ENCODE data around the gene L3MBTL2.

L3MBTL2 gene

DNA sequence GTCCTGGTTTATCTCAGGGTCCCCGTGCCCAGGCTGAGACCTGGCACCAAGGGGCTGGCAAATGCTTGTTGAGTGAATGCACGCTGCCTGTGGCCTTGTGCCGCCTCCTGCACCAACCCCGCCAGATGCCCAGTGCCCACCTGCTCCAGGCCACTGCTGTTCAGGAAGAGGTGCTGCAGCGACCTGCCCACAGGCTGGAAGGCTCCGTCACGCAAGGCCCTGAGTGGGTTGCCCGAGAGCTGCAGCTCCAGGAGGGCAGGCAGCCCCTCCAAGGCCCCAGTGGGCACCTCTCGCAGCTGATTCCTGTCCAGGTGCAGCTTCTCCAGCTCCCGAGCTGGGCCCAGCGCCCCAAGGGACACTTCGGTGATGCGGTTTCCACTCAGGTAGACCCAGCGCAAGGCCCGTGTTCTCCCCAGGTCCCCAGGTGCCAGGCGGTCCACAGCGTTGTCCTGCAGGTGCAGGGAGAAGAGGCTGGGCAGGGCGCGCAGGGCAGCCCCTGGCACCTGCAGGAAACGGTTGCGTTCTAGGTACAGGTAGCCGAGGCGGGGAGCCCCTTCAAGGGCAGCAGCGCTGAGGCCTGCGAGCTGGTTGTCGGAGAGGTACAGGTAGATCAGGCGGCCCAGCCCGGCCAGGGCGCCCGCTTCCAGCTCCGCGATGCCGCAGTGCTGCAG, 32.1 kb downstream of the L3MBTL2 start:
- H3K27ac ChIP-seq: peak overlapping the region; percentile 53
- TF ChIP-seq ZFX (IDR thresholded peaks at IDR 0.05; ENCODE audit: borderline replicate concordance): no peak
- TF ChIP-seq, protein P1, sequence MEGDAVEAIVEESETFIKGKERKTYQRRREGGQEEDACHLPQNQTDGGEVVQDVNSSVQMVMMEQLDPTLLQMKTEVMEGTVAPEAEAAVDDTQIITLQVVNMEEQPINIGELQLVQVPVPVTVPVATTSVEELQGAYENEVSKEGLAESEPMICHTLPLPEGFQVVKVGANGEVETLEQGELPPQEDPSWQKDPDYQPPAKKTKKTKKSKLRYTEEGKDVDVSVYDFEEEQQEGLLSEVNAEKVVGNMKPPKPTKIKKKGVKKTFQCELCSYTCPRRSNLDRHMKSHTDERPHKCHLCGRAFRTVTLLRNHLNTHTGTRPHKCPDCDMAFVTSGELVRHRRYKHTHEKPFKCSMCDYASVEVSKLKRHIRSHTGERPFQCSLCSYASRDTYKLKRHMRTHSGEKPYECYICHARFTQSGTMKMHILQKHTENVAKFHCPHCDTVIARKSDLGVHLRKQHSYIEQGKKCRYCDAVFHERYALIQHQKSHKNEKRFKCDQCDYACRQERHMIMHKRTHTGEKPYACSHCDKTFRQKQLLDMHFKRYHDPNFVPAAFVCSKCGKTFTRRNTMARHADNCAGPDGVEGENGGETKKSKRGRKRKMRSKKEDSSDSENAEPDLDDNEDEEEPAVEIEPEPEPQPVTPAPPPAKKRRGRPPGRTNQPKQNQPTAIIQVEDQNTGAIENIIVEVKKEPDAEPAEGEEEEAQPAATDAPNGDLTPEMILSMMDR (IDR thresholded peaks at IDR 0.05): no peak

DNA sequence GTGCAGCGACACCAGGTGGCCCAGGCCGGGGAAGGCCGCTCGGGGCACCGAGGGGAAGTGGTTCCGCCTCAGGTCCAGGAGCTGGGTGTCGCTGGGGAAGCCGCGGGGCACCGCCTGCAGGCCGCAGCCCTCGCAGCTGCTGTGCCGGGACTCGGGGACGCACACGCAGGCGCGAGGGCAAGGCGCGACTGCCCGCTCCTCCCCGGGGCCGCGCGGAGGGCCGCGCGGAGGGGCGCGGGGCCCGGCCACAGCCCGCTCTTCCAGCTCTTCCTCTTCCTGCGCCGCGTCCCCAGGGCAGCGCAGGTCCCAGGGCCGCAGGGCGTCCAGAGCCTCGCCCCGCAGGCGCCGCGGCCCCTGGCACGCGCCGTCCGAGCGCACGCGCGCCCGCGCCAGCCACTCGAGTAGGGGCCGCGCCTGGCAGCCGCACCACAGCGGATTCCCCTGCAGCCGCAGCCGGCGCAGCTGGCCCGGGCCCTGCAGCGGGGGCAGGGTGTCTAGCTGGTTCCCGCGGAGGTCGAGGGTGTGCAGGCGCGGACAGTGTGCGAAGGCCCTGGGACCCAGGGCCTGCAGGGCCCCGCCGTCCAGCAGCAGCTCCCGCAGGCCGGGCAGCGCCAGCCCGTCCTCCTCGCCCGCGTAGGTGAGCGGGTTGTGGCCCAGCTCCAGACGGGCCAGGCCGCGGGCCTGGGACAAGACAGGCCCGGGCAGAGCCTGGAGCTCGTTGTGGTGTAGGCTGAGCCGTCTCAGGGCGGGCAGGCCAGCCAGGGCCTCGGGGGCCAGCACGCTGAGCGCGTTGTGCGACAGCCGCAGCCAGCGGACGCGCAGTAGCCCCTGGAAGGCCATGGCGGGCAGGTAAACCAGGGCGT, 32.8 kb downstream of the L3MBTL2 start:
- TF ChIP-seq, protein P1 (IDR thresholded peaks at IDR 0.05): peak; percentile 91
- no peak for TF ChIP-seq ZFX (IDR thresholded peaks at IDR 0.05; ENCODE audit: borderline replicate concordance)

DNA sequence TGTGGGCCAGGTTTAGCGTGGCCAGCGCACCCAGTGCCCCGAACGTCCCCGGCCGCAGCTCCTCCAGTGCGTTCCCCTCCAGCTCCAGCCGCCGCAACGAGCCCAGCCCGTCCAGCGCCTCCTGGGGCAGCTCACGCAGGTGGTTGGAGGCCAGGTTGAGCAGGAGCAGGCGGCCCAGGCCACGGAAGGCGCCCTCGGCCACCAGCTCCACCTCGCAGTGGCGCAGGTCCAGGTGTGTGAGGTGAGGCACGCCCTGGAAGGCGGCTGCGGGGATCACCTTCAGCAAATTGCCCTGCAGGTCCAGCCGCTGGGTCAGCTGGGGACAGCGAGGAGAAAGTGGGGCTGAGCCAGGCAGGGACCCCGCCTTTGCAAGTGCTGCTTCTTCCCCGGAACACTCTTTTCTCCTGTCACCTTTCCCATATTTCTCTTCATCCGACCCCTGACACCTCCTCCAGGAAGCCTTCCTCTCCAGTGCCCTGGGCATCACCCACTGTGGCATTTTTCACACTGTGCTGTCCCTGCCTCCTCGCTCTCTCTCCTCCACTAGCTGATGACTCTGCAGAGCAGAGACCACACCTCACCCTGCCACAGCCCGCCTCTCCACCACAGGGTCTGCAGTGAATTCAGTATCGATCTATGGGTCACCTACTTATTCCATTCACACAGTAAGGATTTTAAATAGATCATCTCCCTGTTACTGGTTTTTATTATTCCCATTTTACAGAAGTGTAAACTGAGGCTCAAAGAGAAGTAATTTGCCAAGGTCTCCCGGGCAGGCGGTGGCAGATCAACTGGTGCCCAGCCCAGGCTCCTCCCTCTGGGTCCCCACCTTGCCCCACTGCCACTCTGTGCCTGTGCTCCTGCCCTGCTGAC, 33.7 kb downstream of the L3MBTL2 start:
- no peak for TF ChIP-seq ZFX (IDR thresholded peaks at IDR 0.05; ENCODE audit: borderline replicate concordance)
- TF ChIP-seq, protein P1 (IDR thresholded peaks at IDR 0.05): no peak
- peak overlapping the region; percentile 53; the same call in 1 of the 2 replicates for H3K27ac ChIP-seq

More for the DNA sequence above, 32.8 kb downstream of the L3MBTL2 start:
- H3K27ac ChIP-seq: peak overlapping the region; percentile 53

DNA sequence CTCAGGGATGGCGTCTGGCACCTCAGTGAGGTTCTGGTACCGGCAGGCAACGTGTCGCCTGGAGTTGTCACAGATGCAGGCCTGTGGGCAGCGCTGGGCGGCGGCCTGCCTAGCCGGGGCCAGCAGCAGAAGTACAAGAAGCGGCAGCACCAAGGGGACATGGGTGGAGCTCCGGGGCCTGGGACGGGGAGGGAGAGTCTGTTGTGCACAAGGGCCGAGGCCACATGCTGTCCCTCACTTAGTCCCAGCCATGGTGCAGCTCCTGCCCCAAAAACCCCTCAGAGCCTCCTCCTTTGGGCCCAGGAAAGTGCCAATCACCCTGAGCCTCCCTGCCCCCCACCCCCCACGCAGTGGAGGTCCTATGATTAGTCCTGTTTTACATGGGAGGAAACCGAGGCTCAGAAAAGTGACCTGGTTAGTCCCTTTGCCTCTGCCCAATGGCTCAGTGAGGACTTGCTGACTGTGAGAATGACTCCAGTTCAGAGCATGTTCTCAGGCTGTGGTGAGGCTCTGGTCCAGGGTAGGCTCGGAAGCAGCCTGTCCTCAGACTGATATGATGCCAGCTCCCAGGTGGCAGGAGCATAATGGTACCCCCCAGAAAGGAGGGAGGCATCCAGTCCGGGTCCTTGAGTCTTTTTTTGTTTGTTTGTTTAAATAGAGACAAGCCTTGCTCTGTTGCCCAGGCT, 34.5 kb downstream of the L3MBTL2 start:
- peak overlapping the region; percentile 13; the same call in 1 of the 2 replicates for H3K27ac ChIP-seq
- TF ChIP-seq, protein P1 (IDR thresholded peaks at IDR 0.05): no peak
- no peak for TF ChIP-seq ZFX (IDR thresholded peaks at IDR 0.05; ENCODE audit: borderline replicate concordance)

DNA sequence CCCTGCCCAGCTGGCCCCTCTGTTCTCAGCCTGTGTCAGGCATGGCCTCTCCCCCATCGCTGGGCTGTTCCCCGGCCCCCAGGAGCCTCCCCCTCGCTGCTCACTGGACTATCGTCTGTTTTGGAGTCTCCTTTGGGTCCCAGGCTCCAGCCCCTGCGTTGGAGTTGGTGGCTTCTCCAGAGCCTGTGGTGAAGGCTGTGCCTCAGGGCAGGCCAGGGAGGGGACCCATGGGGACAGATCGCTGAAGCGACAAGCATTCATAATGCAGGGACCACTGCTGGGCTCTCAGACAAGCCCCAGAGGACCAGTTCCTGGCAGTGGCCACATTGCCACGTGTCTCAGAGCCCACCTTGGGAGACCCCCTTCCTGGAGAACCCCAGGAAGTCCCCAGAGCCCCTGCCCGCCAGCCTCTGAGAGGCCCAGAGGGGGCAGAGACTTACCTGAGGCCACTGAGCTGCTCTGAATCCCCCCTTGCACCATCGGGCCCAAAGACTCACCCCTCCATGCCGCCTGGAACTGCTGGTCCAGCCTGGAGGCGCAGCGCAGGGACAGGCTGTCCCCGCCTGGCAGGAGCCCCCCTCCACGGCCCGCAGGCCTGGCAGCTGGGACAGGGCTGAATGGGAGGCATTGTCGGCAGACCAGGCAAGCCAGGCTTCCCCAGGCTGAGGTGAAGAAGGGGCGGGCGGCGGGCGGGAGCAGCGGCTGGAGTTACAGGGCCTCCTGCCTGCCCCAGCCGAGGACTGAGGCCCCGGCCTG, 35.4 kb downstream of the L3MBTL2 start, which contains the start of gene CHADL:
CHADL (minus strand) TSS at position 555 of the 756 bp plus-strand sequence; CDS start at position 505, 50 bp downstream.
- no peak for TF ChIP-seq ZFX (IDR thresholded peaks at IDR 0.05; ENCODE audit: borderline replicate concordance)
- TF ChIP-seq, protein P1 (IDR thresholded peaks at IDR 0.05): no peak
- H3K27ac ChIP-seq: peak within 1 kb of the TSS; percentile 13; the same call in 1 of the 2 replicates

All from 22Rv1 (cell line).